ENCODE results near the gene MRPL23. TPM values are rescaled to one million over a fixed set of nuclear protein-coding genes. Genes with fewer than 3 reads are reported as not detected.

Gene MRPL23
- total RNA-seq, 1 experiment from 2014 or later, result 109 TPM

GRCh38 chr11:1920909-1921573 lies 26.1 kb upstream of the MRPL23 start:
- Histone ChIP-seq H3K9ac (ENCODE audit: low read length) (no peak overlapping the region), H3K4me2 (ENCODE audit: low read length) (no peak overlapping the region), H4K20me1 (ENCODE audit: insufficient read depth) (no peaks in the 10 kb centered on the region), H3K27ac (ENCODE audit: low read depth, low read length) (no peak overlapping the region), H3K4me1 (ENCODE audit: control insufficient read depth in 1 of 2, insufficient read depth in 2 of 2, low read length in 2 of 2) (no peaks in the 10 kb centered on the region), H3K9me2 (ENCODE audit: insufficient read depth) (no peaks in the 10 kb centered on the region), H3K79me2 (ENCODE audit: insufficient read depth, low read length) (no peaks in the 10 kb centered on the region), H3K36me3 (ENCODE audit: control insufficient read depth in 1 of 2, insufficient read depth in 2 of 2, low read length in 2 of 2) (no peaks in the 10 kb centered on the region), H3K9me3 (ENCODE audit: control insufficient read depth in 1 of 2, insufficient read depth in 1 of 2, low read depth in 1 of 2, low read length in 2 of 2) (no peaks in the 10 kb centered on the region), H2AFZ (ENCODE audit: low read depth, low read length, poor library complexity, severe bottlenecking) (no peak overlapping the region), H3K27me3 (ENCODE audit: insufficient read depth, low read length) (no peaks in the 10 kb centered on the region), H3K4me3 (replicated peaks in 1 of 2; ENCODE audit: low read depth in 1 of 2, low read length in 2 of 2) (no peak overlapping the region)
- RAD21 ChIA-PET (ENCODE audit: low non-redundant PET in 1 of 2, low total read pairs in 2 of 2, uncharacterized antibody in 2 of 2, unreplicated experiment in 2 of 2), result no interaction called here
- DNase-seq (ENCODE audit: low read depth, low spot score) (no peak), ATAC-seq (peak; percentile 32; the same call in 1 of the 2 replicates)
- CTCF ChIA-PET, result interaction anchor here (1.6 to 2.1 kb wide), 2 partner anchors 39 to 45 kb away, joined by 9 to 12 read pairs; no protein-coding TSS in a partner anchor
- BruUV-seq (replicated peaks), result no TSS peak
- no peak for TF ChIP-seq CEBPB (IDR thresholded peaks at IDR 0.05; ENCODE audit: low read depth)
- TF ChIP-seq ZNF274 (IDR thresholded peaks at IDR 0.05; ENCODE audit: low read depth, low read length), result no peak
- TF ChIP-seq CTCF (IDR thresholded peaks at IDR 0.05 in 2 of 3, conservative IDR thresholded peaks at IDR 0.05 in 1 of 3; ENCODE audit: borderline replicate concordance in 1 of 3, insufficient read depth in 1 of 3, low read depth in 2 of 3, low read length in 2 of 3), result no peak
- TF ChIP-seq CBX3 (IDR thresholded peaks at IDR 0.05; ENCODE audit: low read depth), result no peak
- TF ChIP-seq ELF1 (IDR thresholded peaks at IDR 0.05; ENCODE audit: borderline replicate concordance, low read depth), result no peak
- no peak for TF ChIP-seq FOSL1 (IDR thresholded peaks at IDR 0.05; ENCODE audit: low read depth)
- no peak for TF ChIP-seq EZH2phosphoT487 (IDR thresholded peaks at IDR 0.05; ENCODE audit: borderline replicate concordance)
- no peak for TF ChIP-seq SIN3A (IDR thresholded peaks at IDR 0.05; ENCODE audit: low read depth)
- TF ChIP-seq SP1 (IDR thresholded peaks at IDR 0.05; ENCODE audit: low read depth), result no peak
- TF ChIP-seq, protein P1, sequence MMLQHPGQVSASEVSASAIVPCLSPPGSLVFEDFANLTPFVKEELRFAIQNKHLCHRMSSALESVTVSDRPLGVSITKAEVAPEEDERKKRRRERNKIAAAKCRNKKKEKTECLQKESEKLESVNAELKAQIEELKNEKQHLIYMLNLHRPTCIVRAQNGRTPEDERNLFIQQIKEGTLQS (IDR thresholded peaks at IDR 0.05), result no peak
- POLR2A ChIA-PET, result no interaction called here
- intact Hi-C loops (cut with micrococcal nuclease), result no loop called here

Data from HCT116 (cell line).